Vagina (tissue), 2 donors: ENCODE data around the gene CD74.

Experiments
- CTCF ChIP-seq, 3 experiments: fragments of 450-650 bp in 2 of 3; fragments of 200-600 bp in 1 of 3; sonication (generic) in 1 of 3; IDR thresholded peaks; one replicate each; pipeline ENCODE4 v1.5.1; 2017 to 2019; ENCODE audit warnings: antibody characterized with exemption in 3 of 3, mild to moderate bottlenecking in 2 of 3, moderate library complexity in 2 of 3
- POLR2A ChIP-seq, 2 donors: fragments of 450-650 bp; IDR thresholded peaks; one replicate each; pipeline ENCODE4 v1.6.1; 2017; ENCODE audit warnings: antibody characterized with exemption in 2 of 2, mild to moderate bottlenecking in 2 of 2, moderate library complexity in 2 of 2
- POLR2AphosphoS5 ChIP-seq, 2 donors: sonication (generic); formaldehyde crosslinking; IDR thresholded peaks; one replicate each; pipeline ENCODE4 v1.9.0; 2017; ENCODE audit warnings: antibody characterized with exemption in 2 of 2, mild to moderate bottlenecking in 2 of 2, low read depth in 1 of 2; ENCODE audit not compliant: insufficient read depth in 1 of 2

GRCh38 chr5:150422075-150422474 lies 9.4 kb upstream of the CD74 start:
- TF ChIP-seq CTCF (IDR thresholded peaks at IDR 0.05) (no peak), POLR2A (IDR thresholded peaks at IDR 0.05) (no peak), POLR2AphosphoS5 (IDR thresholded peaks at IDR 0.05; ENCODE audit: insufficient read depth in 1 of 2, low read depth in 1 of 2) (no peak)
